BJ (cell line): ENCODE results near the gene OPTC. TPM values are rescaled to one million over a fixed set of nuclear protein-coding genes. Genes with fewer than 3 reads are reported as not detected.

Experiments used
- CTCF ChIA-PET: fragments of 350-600 bp; formaldehyde crosslinking; extraction: SDS; loops from one replicate; lab custom pipeline; 2021; ENCODE audit warnings: antibody characterized with exemption, inconsistent platforms; lab: Yijun Ruan, JAX
- POLR2A ChIA-PET: fragments of 300-600 bp; sonication (Branson Sonifier 250); formaldehyde crosslinking; extraction: SDS; loops from one replicate; lab custom pipeline; 2021; ENCODE audit warnings: antibody characterized with exemption; lab: Charles Lee
- DNase-seq: peaks from one replicate; pipeline ENCODE4 v3.0.0-alpha.2; 2011; ENCODE audit warnings: low read depth
- H3K27me3 ChIP-seq: 2 replicates; pipeline ENCODE4 v1.6.0; 2011; ENCODE audit warnings: low read length; ENCODE audit not compliant: control insufficient read depth, insufficient read depth
- H3K36me3 ChIP-seq: 2 replicates; pipeline ENCODE4 v1.5.1; 2011; ENCODE audit warnings: low read length; ENCODE audit not compliant: control insufficient read depth, insufficient read depth
- H3K4me3 ChIP-seq: 2 replicates; pipeline ENCODE4 v1.5.1; 2011; ENCODE audit warnings: low read depth, mild to moderate bottlenecking, control low read depth, low read length
- polyA plus RNA-seq: library from polyadenylated mRNA; depleted of rRNA; stranded (reverse); fragments of >200 nt; gene quantifications from 2 replicates; pipeline ENCODE4 v1.2.3, GENCODE V29; 2011
- TF ChIP-seq, protein P1 (sequence below): IDR thresholded peaks from 2 replicates; pipeline ENCODE4 v1.5.1; 2011; ENCODE audit warnings: low read depth, mild to moderate bottlenecking, control low read depth, inconsistent platforms, low read length, moderate library complexity; ENCODE audit not compliant: insufficient read depth

The OPTC gene
- polyA plus RNA-seq, 1 experiment: not detected

GRCh38 chr1:203492748-203493130 lies 1.2 kb upstream of the OPTC start:
- TF ChIP-seq, protein P1, sequence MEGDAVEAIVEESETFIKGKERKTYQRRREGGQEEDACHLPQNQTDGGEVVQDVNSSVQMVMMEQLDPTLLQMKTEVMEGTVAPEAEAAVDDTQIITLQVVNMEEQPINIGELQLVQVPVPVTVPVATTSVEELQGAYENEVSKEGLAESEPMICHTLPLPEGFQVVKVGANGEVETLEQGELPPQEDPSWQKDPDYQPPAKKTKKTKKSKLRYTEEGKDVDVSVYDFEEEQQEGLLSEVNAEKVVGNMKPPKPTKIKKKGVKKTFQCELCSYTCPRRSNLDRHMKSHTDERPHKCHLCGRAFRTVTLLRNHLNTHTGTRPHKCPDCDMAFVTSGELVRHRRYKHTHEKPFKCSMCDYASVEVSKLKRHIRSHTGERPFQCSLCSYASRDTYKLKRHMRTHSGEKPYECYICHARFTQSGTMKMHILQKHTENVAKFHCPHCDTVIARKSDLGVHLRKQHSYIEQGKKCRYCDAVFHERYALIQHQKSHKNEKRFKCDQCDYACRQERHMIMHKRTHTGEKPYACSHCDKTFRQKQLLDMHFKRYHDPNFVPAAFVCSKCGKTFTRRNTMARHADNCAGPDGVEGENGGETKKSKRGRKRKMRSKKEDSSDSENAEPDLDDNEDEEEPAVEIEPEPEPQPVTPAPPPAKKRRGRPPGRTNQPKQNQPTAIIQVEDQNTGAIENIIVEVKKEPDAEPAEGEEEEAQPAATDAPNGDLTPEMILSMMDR: no peak
- Histone ChIP-seq H3K27me3 (no peaks in the 10 kb centered on the region), H3K36me3 (no peaks in the 10 kb centered on the region), H3K4me3 (no peak overlapping the region)
- no peak for DNase-seq
- ChIA-PET CTCF (interaction anchor here (0.9 to 4.4 kb wide), 4 partner anchors 11 to 939 kb away, joined by 3 to 19 read pairs (median 3); no protein-coding TSS in a partner anchor), POLR2A (no interaction called here)

DNA sequence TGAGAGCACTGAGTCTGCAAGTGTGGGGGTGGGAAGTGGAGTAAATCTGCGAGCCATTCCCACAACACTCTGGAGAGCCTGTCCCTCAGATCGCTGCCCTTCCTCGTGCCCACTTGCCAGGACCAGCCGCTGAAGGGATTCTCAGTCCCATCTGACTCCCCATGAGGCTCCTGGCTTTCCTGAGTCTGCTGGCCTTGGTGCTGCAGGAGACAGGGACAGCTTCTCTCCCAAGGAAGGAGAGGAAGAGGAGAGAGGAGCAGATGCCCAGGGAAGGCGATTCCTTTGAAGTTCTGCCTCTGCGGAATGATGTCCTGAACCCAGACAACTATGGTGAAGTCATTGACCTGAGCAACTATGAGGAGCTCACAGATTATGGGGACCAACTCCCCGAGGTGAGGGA lies 1.9 kb downstream of the OPTC start:
- Histone ChIP-seq H3K27me3 (no peaks in the 10 kb centered on the region), H3K4me3 (no peak overlapping the region), H3K36me3 (no peaks in the 10 kb centered on the region)
- TF ChIP-seq, protein P1: no peak
- CTCF ChIA-PET: interaction anchor here (1.3 to 2.7 kb wide), 4 partner anchors 9 to 223 kb away, joined by 3 to 17 read pairs (median 8); no protein-coding TSS in a partner anchor
- POLR2A ChIA-PET: no interaction called here
- no peak for DNase-seq

DNA sequence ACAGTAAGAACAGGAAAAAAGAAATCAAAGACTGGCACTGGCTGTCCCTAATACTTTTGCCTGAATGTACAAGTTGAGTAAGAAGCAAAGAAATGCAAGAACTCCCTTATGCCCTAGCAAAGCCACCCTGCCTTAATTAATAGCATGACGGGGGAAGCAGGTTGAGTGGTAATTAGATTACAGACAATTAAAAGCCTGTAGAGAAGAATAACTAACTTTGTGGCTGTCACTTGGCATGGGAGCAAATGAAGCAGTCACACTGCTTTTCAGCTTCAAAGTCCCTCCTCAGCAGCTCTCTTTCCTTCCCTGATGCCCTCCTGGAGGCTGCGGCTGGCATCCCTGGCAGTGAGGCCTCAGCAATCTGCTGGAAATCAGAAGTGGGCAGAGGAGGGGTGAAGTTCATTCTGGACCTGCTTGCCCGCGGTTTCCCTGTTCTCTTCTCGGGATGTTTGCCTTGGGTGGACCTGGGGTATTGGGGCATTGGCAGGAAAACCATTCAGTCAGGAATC lies 3.4 kb downstream of the OPTC start:
- no peak for DNase-seq
- TF ChIP-seq, protein P1: no peak
- CTCF ChIA-PET: interaction anchor here (1.2 to 1.4 kb wide), 3 partner anchors 57 to 158 kb away, joined by 3 to 7 read pairs (median 3); no protein-coding TSS in a partner anchor
- H3K36me3 ChIP-seq: no peaks in the 10 kb centered on the region
- POLR2A ChIA-PET: no interaction called here
- no peak overlapping the region for H3K4me3 ChIP-seq
- H3K27me3 ChIP-seq: no peaks in the 10 kb centered on the region

DNA sequence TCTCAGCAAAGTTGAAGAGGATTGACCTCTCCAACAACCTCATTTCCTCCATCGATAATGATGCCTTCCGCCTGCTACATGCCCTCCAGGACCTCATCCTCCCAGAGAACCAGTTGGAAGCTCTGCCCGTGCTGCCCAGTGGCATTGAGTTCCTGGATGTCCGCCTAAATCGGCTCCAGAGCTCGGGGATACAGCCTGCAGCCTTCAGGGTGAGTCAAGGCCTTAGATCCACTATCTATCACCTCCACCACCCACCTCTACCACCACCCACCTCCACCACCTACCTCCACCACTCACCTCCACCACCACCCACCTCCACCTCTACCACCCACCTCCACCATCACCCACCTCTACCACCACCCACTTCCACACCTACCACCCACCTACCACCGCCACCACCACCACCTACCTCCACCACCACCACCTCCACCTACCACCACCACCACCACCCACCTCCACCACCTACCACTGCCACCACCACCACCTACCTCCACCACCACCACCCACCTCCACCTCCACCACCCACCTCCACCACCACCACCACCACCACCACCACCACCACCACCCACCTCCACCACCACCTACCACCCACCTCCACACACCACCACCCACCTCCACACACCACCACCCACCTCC lies 5.8 kb downstream of the OPTC start:
- no peak for DNase-seq
- Histone ChIP-seq H3K27me3 (no peaks in the 10 kb centered on the region), H3K36me3 (no peaks in the 10 kb centered on the region), H3K4me3 (no peak overlapping the region)
- ChIA-PET POLR2A (no interaction called here), CTCF (interaction anchor here (1.0 to 2.4 kb wide), 2 partner anchors 12 to 201 kb away, joined by 4 to 10 read pairs; no protein-coding TSS in a partner anchor)
- TF ChIP-seq, protein P1: no peak

- TF ChIP-seq, protein P1: no peak
- no peak overlapping the region for H3K4me3 ChIP-seq
- no peaks in the 10 kb centered on the region for H3K27me3 ChIP-seq
- no peaks in the 10 kb centered on the region for H3K36me3 ChIP-seq
- ChIA-PET POLR2A (no interaction called here), CTCF (no interaction called here)
- no peak for DNase-seq
These were observed 6.3 kb downstream of the OPTC start for GRCh38 chr1:203500279-203500678.
